Left lung (tissue), 10 donors: ENCODE data around the gene HERC6. TPM values are rescaled to one million over a fixed set of nuclear protein-coding genes. Genes with fewer than 3 reads are reported as not detected.

Experiments
- ATAC-seq: fragments of 200-7000 bp; cut with Tn5 transposase; one replicate; pipeline ENCODE4 v1.9.1; 2020; ENCODE audit warnings: moderate library complexity
- DNase-seq, 4 donors: peaks; one replicate each; pipeline ENCODE4 v3.0.0-alpha.2; 2013 to 2020
- H3K27ac ChIP-seq, 2 donors: fragments of 200-600 bp; sonication (generic) in 1 of 2; one replicate each; pipeline versions ENCODE4 v1.5.0 to v1.8.0; 2020 to 2021
- H3K27me3 ChIP-seq, 2 donors: fragments of 200-600 bp; sonication (generic) in 1 of 2; one replicate each; pipeline versions ENCODE4 v1.5.0 to v1.8.0; 2020 to 2021
- H3K36me3 ChIP-seq, 2 donors: fragments of 200-600 bp; sonication (generic) in 1 of 2; one replicate each; pipeline versions ENCODE4 v1.5.0 to v1.8.0; 2020 to 2021
- H3K4me1 ChIP-seq, 2 donors: fragments of 200-600 bp; one replicate each; pipeline ENCODE4 v1.8.0; 2021
- H3K4me3 ChIP-seq, 2 donors: fragments of 200-600 bp; sonication (generic) in 1 of 2; one replicate each; pipeline versions ENCODE4 v1.5.0 to v1.8.0; 2020 to 2021; ENCODE audit warnings: mild to moderate bottlenecking in 1 of 2
- H3K9me3 ChIP-seq, 2 donors: fragments of 200-600 bp; sonication (generic) in 1 of 2; one replicate each; pipeline versions ENCODE4 v1.5.0 to v1.8.0; 2020 to 2021
- CTCF ChIP-seq, 2 donors: fragments of 200-600 bp; sonication (generic) in 1 of 2; IDR thresholded peaks; one replicate each; pipeline versions ENCODE4 v1.5.0 to v1.8.0; 2021; ENCODE audit warnings: antibody characterized with exemption in 2 of 2
- intact Hi-C, 2 donors: fragments of 100-400 bp; cut with DNase I; formaldehyde crosslinking; loops; one replicate each; pipeline versions ENCODE4 v1.11.2 to v1.14.2; 2022
- polyA plus RNA-seq, 6 donors: library from polyadenylated mRNA; unstranded; fragments of 120-200 nt; gene quantifications; one replicate each; pipeline ENCODE4 v1.2.1, GENCODE V29; 2013; ENCODE audit not compliant: insufficient read length in 6 of 6
- total RNA-seq, 2 donors: library from RNA; stranded (reverse); fragmentation: NEBNext Ultra II Directional; extraction: Animal tissue kit (Norgen Biotek cat#: 25700); gene quantifications; one replicate each; pipeline ENCODE4 v1.2.1, GENCODE V29; 2021
- donor health status: DM: no; HTN: yes; CAD: no.
- donor health status: DM: no; HTN: no; CAD: no.

Gene HERC6
- total and polyA plus RNA-seq, 8 donors = 10.7 to 21.9 (median 13.0) TPM

- H3K36me3 ChIP-seq = no peaks in the 10 kb centered on the region
- intact Hi-C loops = no loop called here
- no peaks in the 10 kb centered on the region for H3K4me1 ChIP-seq
- H3K4me3 ChIP-seq = no peak overlapping the region
- no peak for DNase-seq
- no peak overlapping the region for H3K27ac ChIP-seq
- ATAC-seq = no peak
- TF ChIP-seq CTCF (IDR thresholded peaks at IDR 0.05) = no peak
- H3K9me3 ChIP-seq = peaks cover 0 to 15% of the 10 kb centered on the region in 2 donors
- H3K27me3 ChIP-seq = no peaks in the 10 kb centered on the region
Measured at GRCh38 chr4:88350786-88351185, 27.9 kb upstream of the HERC6 start.

- no peak for TF ChIP-seq CTCF (IDR thresholded peaks at IDR 0.05)
- Histone ChIP-seq H3K36me3 (no peaks in the 10 kb centered on the region), H3K4me3 (no peak overlapping the region), H3K4me1 (no peaks in the 10 kb centered on the region), H3K27ac (no peak overlapping the region), H3K9me3 (peaks cover 0 to 15% of the 10 kb centered on the region in 2 donors), H3K27me3 (no peaks in the 10 kb centered on the region)
- peak; percentile 92 for ATAC-seq
- no peak for DNase-seq
- intact Hi-C loops = no loop called here
Measured at GRCh38 chr4:88352062-88352740, 26.5 kb upstream of the HERC6 start.

GRCh38 chr4:88353324-88353723 is 25.3 kb upstream of the HERC6 start:
- H3K4me1 ChIP-seq = no peaks in the 10 kb centered on the region
- no peak for ATAC-seq
- no peak for DNase-seq

GRCh38 chr4:88356771-88357170 is 21.9 kb upstream of the HERC6 start:
- ATAC-seq = no peak
- intact Hi-C loops = no loop called here

More at GRCh38 chr4:88353324-88353723, 25.3 kb upstream of the HERC6 start:
- no peak for TF ChIP-seq CTCF (IDR thresholded peaks at IDR 0.05)
- no peaks in the 10 kb centered on the region for H3K27me3 ChIP-seq
- intact Hi-C loops = no loop called here
- peaks cover 0 to 15% of the 10 kb centered on the region in 2 donors for H3K9me3 ChIP-seq
- no peak overlapping the region for H3K27ac ChIP-seq
- H3K36me3 ChIP-seq = no peaks in the 10 kb centered on the region
- no peak overlapping the region for H3K4me3 ChIP-seq

GRCh38 chr4:88357262-88357661 is 21.4 kb upstream of the HERC6 start:
- DNase-seq = no peak
- Histone ChIP-seq H3K4me1 (no peaks in the 10 kb centered on the region), H3K36me3 (no peaks in the 10 kb centered on the region), H3K4me3 (no peak overlapping the region), H3K27me3 (no peaks in the 10 kb centered on the region), H3K9me3 (peaks cover 0 to 20% of the 10 kb centered on the region in 2 donors), H3K27ac (no peak overlapping the region)
- intact Hi-C loops = no loop called here
- no peak for TF ChIP-seq CTCF (IDR thresholded peaks at IDR 0.05)
- no peak for ATAC-seq

More at GRCh38 chr4:88356771-88357170, 21.9 kb upstream of the HERC6 start:
- DNase-seq = no peak
- Histone ChIP-seq H3K36me3 (no peaks in the 10 kb centered on the region), H3K4me3 (no peak overlapping the region), H3K9me3 (peaks cover 0 to 20% of the 10 kb centered on the region in 2 donors), H3K27ac (no peak overlapping the region), H3K27me3 (no peaks in the 10 kb centered on the region), H3K4me1 (no peaks in the 10 kb centered on the region)
- TF ChIP-seq CTCF (IDR thresholded peaks at IDR 0.05) = no peak
